ENCODE results near the gene TRANK1. TPM values are rescaled to one million over a fixed set of nuclear protein-coding genes. Genes with fewer than 3 reads are reported as not detected.

TRANK1 gene
- total RNA-seq, 6 donors from 2014 or later: 10.6 to 39.8 (median 28.1) TPM

DNA sequence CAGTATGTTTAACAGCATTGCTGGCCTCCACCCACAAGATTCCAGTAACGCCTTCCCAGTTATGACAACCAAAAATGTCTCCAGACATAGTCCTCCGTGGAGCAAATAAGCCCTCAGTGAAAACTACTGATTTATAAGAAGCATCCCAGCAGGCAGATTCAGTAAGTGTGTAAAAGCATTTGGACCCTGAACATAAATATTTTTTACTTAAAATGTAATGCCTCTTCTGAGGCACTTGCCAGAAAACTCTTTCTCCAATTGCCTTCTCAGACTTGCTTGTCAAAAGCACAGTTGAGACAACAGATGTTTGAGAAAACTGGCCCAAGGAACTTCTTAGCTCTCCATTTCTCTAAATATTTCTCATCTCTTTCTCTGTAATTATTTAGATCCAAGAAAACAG is 148.7 kb downstream of the TRANK1 start:
- WGBS, 2 donors: 81 to 94% methylated on average over 2 of the region's 2 CpGs
- DNase-seq: no peak
- H3K4me1 ChIP-seq: no peaks in the 10 kb centered on the region
- H3K4me3 ChIP-seq: no peak overlapping the region
- no peaks in the 10 kb centered on the region for H3K27me3 ChIP-seq
- no peak overlapping the region for H3K27ac ChIP-seq
- H3K36me3 ChIP-seq: no peaks in the 10 kb centered on the region
- no peaks in the 10 kb centered on the region for H3K9me3 ChIP-seq
- no peak for ATAC-seq (ENCODE audit: low FRiP score in 2 of 2)
- TF ChIP-seq POLR2AphosphoS5 (IDR thresholded peaks at IDR 0.05): no peak
- TF ChIP-seq, protein P1, sequence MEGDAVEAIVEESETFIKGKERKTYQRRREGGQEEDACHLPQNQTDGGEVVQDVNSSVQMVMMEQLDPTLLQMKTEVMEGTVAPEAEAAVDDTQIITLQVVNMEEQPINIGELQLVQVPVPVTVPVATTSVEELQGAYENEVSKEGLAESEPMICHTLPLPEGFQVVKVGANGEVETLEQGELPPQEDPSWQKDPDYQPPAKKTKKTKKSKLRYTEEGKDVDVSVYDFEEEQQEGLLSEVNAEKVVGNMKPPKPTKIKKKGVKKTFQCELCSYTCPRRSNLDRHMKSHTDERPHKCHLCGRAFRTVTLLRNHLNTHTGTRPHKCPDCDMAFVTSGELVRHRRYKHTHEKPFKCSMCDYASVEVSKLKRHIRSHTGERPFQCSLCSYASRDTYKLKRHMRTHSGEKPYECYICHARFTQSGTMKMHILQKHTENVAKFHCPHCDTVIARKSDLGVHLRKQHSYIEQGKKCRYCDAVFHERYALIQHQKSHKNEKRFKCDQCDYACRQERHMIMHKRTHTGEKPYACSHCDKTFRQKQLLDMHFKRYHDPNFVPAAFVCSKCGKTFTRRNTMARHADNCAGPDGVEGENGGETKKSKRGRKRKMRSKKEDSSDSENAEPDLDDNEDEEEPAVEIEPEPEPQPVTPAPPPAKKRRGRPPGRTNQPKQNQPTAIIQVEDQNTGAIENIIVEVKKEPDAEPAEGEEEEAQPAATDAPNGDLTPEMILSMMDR (IDR thresholded peaks at IDR 0.05): no peak

DNA sequence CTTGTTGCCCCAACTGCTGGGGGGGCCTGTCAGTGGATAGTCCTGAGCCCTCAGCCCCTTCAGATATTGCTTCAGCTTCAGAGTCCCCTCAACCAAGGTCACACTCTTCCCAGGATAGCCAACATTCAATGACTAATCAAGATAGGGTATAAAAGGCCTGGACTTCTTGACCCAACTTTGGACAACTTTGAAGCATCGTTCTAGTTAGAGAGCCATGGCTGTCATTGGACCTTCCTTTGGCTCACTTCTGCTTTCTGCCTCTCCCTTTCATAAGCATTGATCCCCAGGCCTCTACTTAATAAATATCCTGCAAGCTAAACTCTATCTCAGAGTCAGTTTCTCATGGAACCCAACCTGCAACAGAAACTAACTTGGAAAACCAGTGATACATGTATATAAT is 149.2 kb downstream of the TRANK1 start:
- Histone ChIP-seq H3K36me3 (no peaks in the 10 kb centered on the region), H3K27me3 (no peaks in the 10 kb centered on the region), H3K9me3 (no peaks in the 10 kb centered on the region), H3K4me1 (no peaks in the 10 kb centered on the region), H3K27ac (no peak overlapping the region), H3K4me3 (no peak overlapping the region)
- 82 to 93% methylated on average over 1 of the region's 1 CpG for WGBS, 2 donors
- no peak for ATAC-seq (ENCODE audit: low FRiP score in 2 of 2)
- no peak for DNase-seq
- TF ChIP-seq EP300 (IDR thresholded peaks at IDR 0.05) (no peak), POLR2AphosphoS5 (IDR thresholded peaks at IDR 0.05) (no peak), POLR2A (IDR thresholded peaks at IDR 0.05) (no peak)
- TF ChIP-seq, protein P1 (IDR thresholded peaks at IDR 0.05): no peak

DNA sequence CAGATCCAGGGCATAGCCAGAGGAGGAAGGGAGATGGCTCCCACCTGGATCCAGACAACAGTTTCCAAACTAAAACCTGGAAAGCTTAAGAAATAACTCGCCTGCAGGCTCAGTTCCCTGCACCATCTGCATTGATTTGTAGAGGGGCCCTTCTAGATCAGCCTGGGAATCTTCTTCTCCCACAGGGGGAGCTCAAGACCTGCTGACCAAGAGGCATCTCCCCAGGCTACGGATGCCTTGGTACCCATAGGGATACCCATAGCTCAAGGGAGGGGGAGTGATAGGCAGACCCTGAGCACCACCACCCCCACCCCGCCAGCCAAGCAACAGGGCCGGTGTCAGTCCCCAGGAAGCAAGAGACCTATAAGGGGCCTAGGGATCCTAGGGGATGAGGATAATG is 152.5 kb downstream of the TRANK1 start:
- Histone ChIP-seq H3K9me3 (no peaks in the 10 kb centered on the region), H3K27ac (no peak overlapping the region), H3K4me1 (no peaks in the 10 kb centered on the region), H3K4me3 (no peak overlapping the region), H3K36me3 (no peaks in the 10 kb centered on the region), H3K27me3 (no peaks in the 10 kb centered on the region)
- ATAC-seq (ENCODE audit: low FRiP score in 2 of 2) (no peak), DNase-seq (peak in 1 of 2 donors; percentile 10)
- TF ChIP-seq POLR2AphosphoS5 (IDR thresholded peaks at IDR 0.05): no peak
- TF ChIP-seq POLR2A (IDR thresholded peaks at IDR 0.05): no peak
- TF ChIP-seq, protein P1 (IDR thresholded peaks at IDR 0.05): no peak
- TF ChIP-seq EP300 (IDR thresholded peaks at IDR 0.05): no peak
- WGBS, 2 donors: 50 to 64% methylated on average over 4 of the region's 4 CpGs

DNA sequence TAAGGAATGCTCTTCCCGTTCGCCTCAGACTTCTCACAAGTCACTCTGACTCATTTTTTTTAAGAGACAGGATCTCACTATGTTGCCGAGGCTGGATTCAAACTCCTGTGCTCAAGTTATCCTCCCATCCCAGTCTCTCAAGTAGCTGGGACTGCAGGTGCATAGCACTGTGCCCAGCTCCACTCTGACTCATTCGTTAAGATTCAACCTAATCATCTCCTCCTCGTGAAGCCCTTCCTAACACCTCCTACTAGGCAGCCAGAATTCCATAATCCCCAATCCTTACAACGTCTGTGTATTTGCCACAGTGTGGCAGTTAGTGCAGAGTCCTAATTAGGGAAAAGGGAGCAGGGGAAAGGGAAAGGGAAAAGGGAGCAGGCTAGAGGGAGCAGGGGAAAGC is 154.1 kb downstream of the TRANK1 start:
- WGBS, 2 donors: 54 to 80% methylated on average over 5 to 6 of the region's 6 CpGs
- Histone ChIP-seq H3K9me3 (no peaks in the 10 kb centered on the region), H3K36me3 (no peaks in the 10 kb centered on the region), H3K4me1 (no peaks in the 10 kb centered on the region), H3K4me3 (no peak overlapping the region), H3K27me3 (no peaks in the 10 kb centered on the region), H3K27ac (no peak overlapping the region)
- DNase-seq (no peak), ATAC-seq (ENCODE audit: low FRiP score in 2 of 2) (no peak)
- TF ChIP-seq POLR2AphosphoS5 (IDR thresholded peaks at IDR 0.05): no peak
- TF ChIP-seq, protein P1 (IDR thresholded peaks at IDR 0.05): no peak
- TF ChIP-seq POLR2A (IDR thresholded peaks at IDR 0.05): no peak
- TF ChIP-seq EP300 (IDR thresholded peaks at IDR 0.05): no peak

Measured in upper lobe of left lung (tissue), 6 donors.